GM18951 (cell line): ENCODE measurements around the gene THSD4.

ENCODE experiments used
- POLR2A ChIP-seq: IDR thresholded peaks from 4 replicates; pipeline ENCODE4 v1.6.1; 2011; ENCODE audit warnings: mild to moderate bottlenecking; ENCODE audit not compliant: insufficient read length, insufficient read depth; ENCODE audit errors: extremely low read depth
- in situ Hi-C: fragments of 300-500 bp; cut with MboI; formaldehyde crosslinking; loops from one replicate; pipeline ENCODE4 v1.12.0; 2022; ENCODE audit warnings: low sequenced_read_pairs, mixed read lengths, inconsistent platforms; ENCODE audit not compliant: unreplicated experiment

THSD4 gene

GRCh38 chr15:71345186-71345585 lies 229.9 kb downstream of the THSD4 start:
- in situ Hi-C loops: no loop called here
- no peak for TF ChIP-seq POLR2A

- in situ Hi-C loops: no loop called here
- no peak for TF ChIP-seq POLR2A
Observed at GRCh38 chr15:71346464-71346863, 231.2 kb downstream of the THSD4 start.

GRCh38 chr15:71348597-71348996 lies 233.3 kb downstream of the THSD4 start:
- TF ChIP-seq POLR2A: no peak
- in situ Hi-C loops: no loop called here

- TF ChIP-seq POLR2A: no peak
- in situ Hi-C loops: no loop called here
Observed at GRCh38 chr15:71349336-71349735, 234.1 kb downstream of the THSD4 start.

- in situ Hi-C loops: no loop called here
Observed at GRCh38 chr15:71349736-71350526, 234.7 kb downstream of the THSD4 start.

GRCh38 chr15:71350622-71351378 lies 235.5 kb downstream of the THSD4 start:
- in situ Hi-C loops: no loop called here
- TF ChIP-seq POLR2A: no peak

More at GRCh38 chr15:71349736-71350526, 234.7 kb downstream of the THSD4 start:
- no peak for TF ChIP-seq POLR2A

- no peak for TF ChIP-seq POLR2A
- in situ Hi-C loops: no loop called here
Observed at GRCh38 chr15:71352125-71352524, 236.9 kb downstream of the THSD4 start.

- TF ChIP-seq POLR2A: no peak
- in situ Hi-C loops: no loop called here
Observed at GRCh38 chr15:71352765-71353164, 237.5 kb downstream of the THSD4 start.

GRCh38 chr15:71353171-71353570 lies 237.9 kb downstream of the THSD4 start:
- no peak for TF ChIP-seq POLR2A
- in situ Hi-C loops: no loop called here

- no peak for TF ChIP-seq POLR2A
- in situ Hi-C loops: no loop called here
Observed at GRCh38 chr15:71355268-71355667, 240.0 kb downstream of the THSD4 start.

- in situ Hi-C loops: no loop called here
- TF ChIP-seq POLR2A: no peak
Observed at GRCh38 chr15:71357321-71357732, 242.1 kb downstream of the THSD4 start.

GRCh38 chr15:71357967-71358366 lies 242.7 kb downstream of the THSD4 start:
- TF ChIP-seq POLR2A: no peak
- in situ Hi-C loops: no loop called here

GRCh38 chr15:71359246-71359645 lies 244.0 kb downstream of the THSD4 start:
- no peak for TF ChIP-seq POLR2A
- in situ Hi-C loops: no loop called here

GRCh38 chr15:71362556-71362955 lies 247.3 kb downstream of the THSD4 start:
- no peak for TF ChIP-seq POLR2A
- in situ Hi-C loops: no loop called here
